ENCODE measurements around the gene TCF4.
"Not testable (repeated sequence)": the region's sequence is repeated elsewhere in the genome, so short reads cannot be mapped to it uniquely, and the experiment has no call there.

TCF4 gene

GRCh38 chr18:55473058-55473457 lies 114.9 kb downstream of the TCF4 start:
- DNase-seq = no peak

- no peak for DNase-seq
Observed at GRCh38 chr18:55470826-55471225, 117.2 kb downstream of the TCF4 start.

- DNase-seq = not testable (repeated sequence)
Observed at GRCh38 chr18:55469134-55469533, 118.9 kb downstream of the TCF4 start.

GRCh38 chr18:55466789-55467188 lies 121.2 kb downstream of the TCF4 start:
- DNase-seq = no peak

- DNase-seq = no peak
Observed at GRCh38 chr18:55465313-55465712, 122.7 kb downstream of the TCF4 start.

GRCh38 chr18:55464581-55464980 lies 123.4 kb downstream of the TCF4 start:
- DNase-seq = no peak

GRCh38 chr18:55462652-55463051 lies 125.3 kb downstream of the TCF4 start:
- no peak for DNase-seq

- no peak for DNase-seq
Observed at GRCh38 chr18:55461848-55462247, 126.1 kb downstream of the TCF4 start.

GRCh38 chr18:55458456-55459203 lies 129.4 kb downstream of the TCF4 start:
- DNase-seq = no peak

- DNase-seq = no peak
Observed at GRCh38 chr18:55457028-55457427, 131.0 kb downstream of the TCF4 start.

GRCh38 chr18:55455938-55456337 lies 132.1 kb downstream of the TCF4 start:
- no peak for DNase-seq

- DNase-seq = no peak
Observed at GRCh38 chr18:55453186-55453585, 134.8 kb downstream of the TCF4 start.

GRCh38 chr18:55452123-55452611 lies 135.8 kb downstream of the TCF4 start:
- DNase-seq = no peak

GRCh38 chr18:55449412-55450140 lies 138.4 kb downstream of the TCF4 start:
- DNase-seq = no peak

GRCh38 chr18:55448420-55448819 lies 139.6 kb downstream of the TCF4 start:
- DNase-seq = no peak

GRCh38 chr18:55447672-55448018 lies 140.3 kb downstream of the TCF4 start:
- no peak for DNase-seq

- DNase-seq = no peak
Observed at GRCh38 chr18:55446996-55447671, 140.9 kb downstream of the TCF4 start.

GRCh38 chr18:55444536-55444935 lies 143.5 kb downstream of the TCF4 start:
- DNase-seq = no peak

- no peak for DNase-seq
Observed at GRCh38 chr18:55443776-55444175, 144.2 kb downstream of the TCF4 start.

- no peak for DNase-seq
Observed at GRCh38 chr18:55442561-55442960, 145.4 kb downstream of the TCF4 start.

- no peak for DNase-seq
Observed at GRCh38 chr18:55440988-55441387, 147.0 kb downstream of the TCF4 start.

GRCh38 chr18:55439056-55439455 lies 148.9 kb downstream of the TCF4 start:
- no peak for DNase-seq

- DNase-seq = no peak
Observed at GRCh38 chr18:55435592-55435991, 152.4 kb downstream of the TCF4 start.

- DNase-seq = no peak
Observed at GRCh38 chr18:55433648-55434047, 154.3 kb downstream of the TCF4 start.
